GM12878 (cell line): Measurements from ENCODE around the gene TANK. TPM values are rescaled to one million over a fixed set of nuclear protein-coding genes. Genes with fewer than 3 reads are reported as not detected.

ENCODE experiments used
- ATF7 ChIP-seq: fragments of 450-650 bp; IDR thresholded peaks from 2 replicates; pipeline ENCODE4 v1.6.1; 2016; ENCODE audit warnings: low read depth, mild to moderate bottlenecking
- BCL3 ChIP-seq: IDR thresholded peaks from 2 replicates; pipeline ENCODE4 v1.6.1; 2011; ENCODE audit warnings: borderline replicate concordance, low read depth, mild to moderate bottlenecking, moderate library complexity, low read length; ENCODE audit not compliant: insufficient read depth, poor library complexity, severe bottlenecking
- CHD2 ChIP-seq: IDR thresholded peaks from 2 replicates; pipeline ENCODE4 v1.6.1; 2011; ENCODE audit warnings: low read depth, low read length, improper control_type of control experiment, borderline replicate concordance
- CUX1 ChIP-seq: IDR thresholded peaks from 2 replicates; pipeline ENCODE4 v1.6.1; 2012; ENCODE audit warnings: improper control_type of control experiment, low read depth, low read length; ENCODE audit not compliant: insufficient replicate concordance
- ELK1 ChIP-seq: IDR thresholded peaks from 2 replicates; pipeline ENCODE4 v1.6.1; 2012; ENCODE audit warnings: low read depth, low read length, improper control_type of control experiment
- FOXK2 ChIP-seq: fragments of 450-650 bp; IDR thresholded peaks from 2 replicates; pipeline ENCODE4 v1.6.1; 2017; ENCODE audit warnings: mild to moderate bottlenecking, moderate library complexity
- IRF3 ChIP-seq: fragments of 450-650 bp; IDR thresholded peaks from 2 replicates; pipeline ENCODE4 v1.6.1; 2014; ENCODE audit warnings: mild to moderate bottlenecking
- KAT2A ChIP-seq: conservative IDR thresholded peaks from 2 replicates; pipeline ENCODE4 v1.6.1; 2011; ENCODE audit warnings: low read depth, low read length; ENCODE audit not compliant: control insufficient read depth
- MYB ChIP-seq: fragments of 150-350 bp; IDR thresholded peaks from 2 replicates; pipeline ENCODE4 v1.6.1; 2014; ENCODE audit warnings: mild to moderate bottlenecking, low read depth, low read length, borderline replicate concordance
- PBX3 ChIP-seq: IDR thresholded peaks from 2 replicates; pipeline ENCODE4 v1.6.1; 2011; ENCODE audit warnings: mild to moderate bottlenecking, low read depth, low read length, moderate library complexity; ENCODE audit not compliant: insufficient replicate concordance
- POLR2A ChIP-seq: IDR thresholded peaks from 2 replicates; pipeline ENCODE4 v1.6.1; 2011; ENCODE audit warnings: low read depth, mild to moderate bottlenecking, low read length
- RB1 ChIP-seq: fragments of 450-650 bp; formaldehyde crosslinking; IDR thresholded peaks from 2 replicates; pipeline ENCODE4 v1.6.1; 2017; ENCODE audit warnings: mild to moderate bottlenecking, borderline replicate concordance
- RFX5 ChIP-seq: IDR thresholded peaks from 2 replicates; pipeline ENCODE4 v1.6.1; 2011; ENCODE audit warnings: low read depth, low read length, improper control_type of control experiment
- SMC3 ChIP-seq: IDR thresholded peaks from 2 replicates; pipeline ENCODE4 v1.6.1; 2011; ENCODE audit warnings: low read length, improper control_type of control experiment, borderline replicate concordance
- SREBF1 ChIP-seq: IDR thresholded peaks from 2 replicates; pipeline ENCODE4 v1.6.1; 2012; ENCODE audit warnings: mild to moderate bottlenecking, low read length
- SREBF2 ChIP-seq: IDR thresholded peaks from 2 replicates; pipeline ENCODE4 v1.6.1; 2012; ENCODE audit warnings: mild to moderate bottlenecking, low read length
- ZNF207 ChIP-seq: fragments of 450-650 bp; IDR thresholded peaks from 2 replicates; pipeline ENCODE4 v1.6.1; 2014; ENCODE audit warnings: antibody characterized with exemption, mild to moderate bottlenecking, borderline replicate concordance
- ZNF384 ChIP-seq: IDR thresholded peaks from 2 replicates; pipeline ENCODE4 v1.6.1; 2012; ENCODE audit warnings: low read depth, mild to moderate bottlenecking, low read length, improper control_type of control experiment, borderline replicate concordance
- ZNF622 ChIP-seq: fragments of 450-650 bp; IDR thresholded peaks from 2 replicates; pipeline ENCODE4 v1.6.1; 2017; ENCODE audit warnings: mild to moderate bottlenecking, inconsistent platforms
- polyA plus RNA-seq, 11 experiments: library from polyadenylated mRNA; depleted of rRNA in 4 of 11; unstranded in 6 of 11; stranded (reverse) in 5 of 11; fragments of >200 nt; fragmentation: Nextera tagmentation in 4 of 11; fragmentation: Illumina TruSeq in 1 of 11; extraction: Ambion mirVana in 4 of 11; extraction: Trizol in 1 of 11; gene quantifications; 1 replicate in 1 of 11; 2 replicates in 10 of 11; pipeline versions ENCODE4 v1.2.1 to v1.2.3, GENCODE V29; 2011 to 2016; ENCODE audit warnings: inconsistent platforms in 2 of 11, missing spikeins in 2 of 11, low read depth in 1 of 11
- total RNA-seq, 4 experiments: library from RNA; depleted of rRNA in 3 of 4; stranded (reverse); fragments of >200 nt in 3 of 4; fragmentation: Illumina TruSeq in 1 of 4; extraction: Trizol in 1 of 4; gene quantifications; 2 replicates each; pipeline versions ENCODE4 v1.2.1 to v1.2.3, GENCODE V29; 2013 to 2021

Gene TANK
- total and polyA plus RNA-seq, 10 of the 15 experiments (the other 5 are each of a cell fraction or from before 2014, with no cell fraction given), result 48.6 to 127 (median 103) TPM

GRCh38 chr2:161166538-161167409 is 6.5 kb downstream of the TANK start (continued):
- TF ChIP-seq ATF7 (peak; percentile 81), ZNF622 (no peak), SREBF2 (no peak), POLR2A (no peak), BCL3 (peak; percentile 93), ELK1 (no peak), CUX1 (no peak), ZNF384 (no peak), RB1 (peak; percentile 35; the same call in 1 of the 2 replicates), PBX3 (no peak), CHD2 (peak; percentile 65; the same call in 1 of the 2 replicates), FOXK2 (no peak), IRF3 (no peak), ZNF207 (peak; percentile 15; the same call in 1 of the 2 replicates), SREBF1 (no peak), KAT2A (no peak), RFX5 (no peak), SMC3 (no peak), MYB (peak; percentile 82; the same call in 1 of the 2 replicates)
